Measurements from ENCODE around the gene LRRTM4.
"Not testable (repeated sequence)": the region's sequence is repeated elsewhere in the genome, so short reads cannot be mapped to it uniquely, and the experiment has no call there.

The LRRTM4 gene

GRCh38 chr2:77086478-77086877, 435.7 kb downstream of the LRRTM4 start:
- H3K4me3 ChIP-seq = no peak overlapping the region
- H3K4me2 ChIP-seq = no peak overlapping the region
- H3K4me1 ChIP-seq = no peaks in the 10 kb centered on the region
- no peak overlapping the region for H3K9ac ChIP-seq
- no peak overlapping the region for H3K27ac ChIP-seq
- H4K20me1 ChIP-seq = no peaks in the 10 kb centered on the region
- TF ChIP-seq Cebpa-rat (IDR thresholded peaks at IDR 0.05) = no peak
- no peaks in the 10 kb centered on the region for H3K27me3 ChIP-seq
- H3K36me3 ChIP-seq = no peaks in the 10 kb centered on the region
- no peaks in the 10 kb centered on the region for H3K9me3 ChIP-seq (replicated peaks in 1 of 11)

- H3K4me1 ChIP-seq = no peaks in the 10 kb centered on the region
- no peak for TF ChIP-seq Cebpa-rat (IDR thresholded peaks at IDR 0.05)
- no peaks in the 10 kb centered on the region for H4K20me1 ChIP-seq
- H3K36me3 ChIP-seq = no peaks in the 10 kb centered on the region
- no peaks in the 10 kb centered on the region for H3K27me3 ChIP-seq
- no peak overlapping the region for H3K9ac ChIP-seq
- no peak overlapping the region for H3K4me3 ChIP-seq
- H3K4me2 ChIP-seq = no peak overlapping the region
- H3K27ac ChIP-seq = no peak overlapping the region
- H3K9me3 ChIP-seq (replicated peaks in 1 of 11) = no peaks in the 10 kb centered on the region
Observed at GRCh38 chr2:77086051-77086450, 436.1 kb downstream of the LRRTM4 start.

- TF ChIP-seq Cebpa-rat (IDR thresholded peaks at IDR 0.05) = no peak
- Histone ChIP-seq H3K27ac (no peak overlapping the region), H3K36me3 (no peaks in the 10 kb centered on the region), H3K9me3 (replicated peaks in 1 of 11) (no peaks in the 10 kb centered on the region), H3K27me3 (no peaks in the 10 kb centered on the region), H3K9ac (no peak overlapping the region), H4K20me1 (no peaks in the 10 kb centered on the region), H3K4me1 (no peaks in the 10 kb centered on the region), H3K4me2 (no peak overlapping the region), H3K4me3 (no peak overlapping the region)
Observed at GRCh38 chr2:77085561-77085960, 436.6 kb downstream of the LRRTM4 start.

- Histone ChIP-seq H3K4me2 (no peak overlapping the region), H3K4me1 (no peaks in the 10 kb centered on the region), H3K36me3 (no peaks in the 10 kb centered on the region), H3K9ac (no peak overlapping the region), H3K9me3 (replicated peaks in 1 of 11) (no peaks in the 10 kb centered on the region), H4K20me1 (no peaks in the 10 kb centered on the region), H3K4me3 (no peak overlapping the region), H3K27ac (no peak overlapping the region), H3K27me3 (no peaks in the 10 kb centered on the region)
- no peak for TF ChIP-seq Cebpa-rat (IDR thresholded peaks at IDR 0.05)
Observed at GRCh38 chr2:77081597-77081996, 440.6 kb downstream of the LRRTM4 start.

GRCh38 chr2:77064324-77064723, 457.9 kb downstream of the LRRTM4 start:
- no peaks in the 10 kb centered on the region for H4K20me1 ChIP-seq
- no peak for TF ChIP-seq Cebpa-rat (IDR thresholded peaks at IDR 0.05)
- H3K4me1 ChIP-seq = no peaks in the 10 kb centered on the region
- no peaks in the 10 kb centered on the region for H3K36me3 ChIP-seq
- H3K9me3 ChIP-seq (replicated peaks in 1 of 11) = peaks cover 0 to 9% (median 6%) of the 10 kb centered on the region in 11 experiments; a peak in 8 of 22 replicates
- H3K27me3 ChIP-seq = no peaks in the 10 kb centered on the region
- H3K27ac ChIP-seq = no peak overlapping the region
- no peak overlapping the region for H3K4me3 ChIP-seq
- H3K4me2 ChIP-seq = no peak overlapping the region
- no peak overlapping the region for H3K9ac ChIP-seq

GRCh38 chr2:77054938-77055337, 467.2 kb downstream of the LRRTM4 start:
- H3K27ac ChIP-seq = no peak overlapping the region

GRCh38 chr2:77046339-77046738, 475.8 kb downstream of the LRRTM4 start:
- Histone ChIP-seq H3K27me3 (no peaks in the 10 kb centered on the region), H3K4me3 (no peak overlapping the region), H3K9ac (no peak overlapping the region), H3K36me3 (no peaks in the 10 kb centered on the region), H3K4me1 (no peaks in the 10 kb centered on the region), H3K4me2 (no peak overlapping the region), H4K20me1 (no peaks in the 10 kb centered on the region), H3K9me3 (replicated peaks in 1 of 11) (peaks cover 6 to 14% (median 6%) of the 10 kb centered on the region in 11 experiments; a peak in 18 of 22 replicates), H3K27ac (no peak overlapping the region)
- no peak for TF ChIP-seq Cebpa-rat (IDR thresholded peaks at IDR 0.05)

More at GRCh38 chr2:77054938-77055337, 467.2 kb downstream of the LRRTM4 start:
- Histone ChIP-seq H3K27me3 (no peaks in the 10 kb centered on the region), H4K20me1 (no peaks in the 10 kb centered on the region), H3K9ac (no peak overlapping the region), H3K9me3 (replicated peaks in 1 of 11) (no peaks in the 10 kb centered on the region), H3K36me3 (no peaks in the 10 kb centered on the region), H3K4me3 (no peak overlapping the region), H3K4me2 (no peak overlapping the region), H3K4me1 (no peaks in the 10 kb centered on the region)
- TF ChIP-seq Cebpa-rat (IDR thresholded peaks at IDR 0.05) = no peak

- not testable (repeated sequence) for H3K4me2 ChIP-seq, H3K27ac ChIP-seq, H3K27me3 ChIP-seq, H3K9ac ChIP-seq, H4K20me1 ChIP-seq, H3K4me1 ChIP-seq, H3K36me3 ChIP-seq, H3K4me3 ChIP-seq
- peaks cover 6 to 14% (median 6%) of the 10 kb centered on the region in 11 experiments; a peak in 18 of 22 replicates for H3K9me3 ChIP-seq (replicated peaks in 1 of 11)
Observed at GRCh38 chr2:77045456-77045855, 476.7 kb downstream of the LRRTM4 start.

GRCh38 chr2:77034445-77034844, 487.7 kb downstream of the LRRTM4 start:
- Histone ChIP-seq H3K27ac (no peak overlapping the region), H3K27me3 (no peaks in the 10 kb centered on the region), H3K4me1 (no peaks in the 10 kb centered on the region), H4K20me1 (no peaks in the 10 kb centered on the region), H3K9me3 (replicated peaks in 1 of 11) (no peaks in the 10 kb centered on the region), H3K36me3 (no peaks in the 10 kb centered on the region), H3K9ac (no peak overlapping the region), H3K4me3 (no peak overlapping the region), H3K4me2 (no peak overlapping the region)
- TF ChIP-seq Cebpa-rat (IDR thresholded peaks at IDR 0.05) = no peak

- H3K9ac ChIP-seq; H3K27ac ChIP-seq; H3K27me3 ChIP-seq; H4K20me1 ChIP-seq; H3K4me2 ChIP-seq; H3K4me1 ChIP-seq; H3K36me3 ChIP-seq; H3K9me3 ChIP-seq (replicated peaks in 1 of 11); H3K4me3 ChIP-seq: not testable (repeated sequence)
Observed at GRCh38 chr2:77029237-77029636, 492.9 kb downstream of the LRRTM4 start.
